ENCODE data around the gene ANKRD13B. TPM values are rescaled to one million over a fixed set of nuclear protein-coding genes. Genes with fewer than 3 reads are reported as not detected.
A peak's percentile ranks its signal among the peaks of the same experiment; 100 is the strongest.

Gene ANKRD13B
- 1 to 10 TPM; 2.3 to 6.6 (median 4.0) TPM for total RNA-seq
- 1.4 TPM for total RNA-seq (2013)

DNA sequence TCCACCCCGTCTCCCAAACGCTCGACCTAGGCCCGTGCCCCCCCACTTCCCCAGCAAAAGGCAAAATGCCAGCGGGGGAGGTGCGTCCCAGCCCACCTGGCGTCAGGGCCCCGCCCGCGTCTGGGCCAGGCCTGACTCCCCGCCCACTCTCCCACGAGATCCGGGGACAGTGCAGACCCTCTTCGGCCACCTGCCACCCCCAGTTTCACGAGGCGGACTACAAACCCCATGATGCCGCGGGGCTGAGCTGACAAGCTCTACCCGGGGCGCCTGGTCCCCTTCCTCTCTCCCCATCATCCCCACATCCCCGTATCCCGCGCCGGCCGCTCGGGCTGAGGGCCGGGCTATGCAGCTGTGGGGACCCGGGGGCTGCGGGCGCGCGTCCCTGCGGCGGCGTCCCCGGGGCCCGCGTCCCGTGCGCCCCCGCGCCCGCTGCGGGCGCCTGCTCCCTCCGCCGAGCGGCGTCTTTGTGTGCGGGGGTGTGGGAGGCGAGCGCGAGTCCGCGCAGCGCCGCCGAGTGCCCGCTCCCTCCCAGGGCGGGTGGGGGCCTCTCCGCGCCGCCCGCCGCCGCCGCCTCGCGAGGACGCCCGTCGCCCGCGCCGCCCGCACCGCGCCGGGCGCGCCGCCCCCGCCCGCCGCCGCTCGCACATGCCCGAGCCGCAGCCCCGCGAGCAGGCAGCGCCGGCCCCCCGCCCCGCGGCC lies at the start of gene ANKRD13B:
Gene ANKRD13B (plus strand): TSS at position 283 of the 702 bp plus-strand sequence. CDS start 490 bp downstream, outside the sequence.
- H3K4me3 Mint-ChIP-seq: peak within 1 kb of the TSS; percentile 77
- peak within 1 kb of the TSS in 1 of 2 donors; percentile 40 for H3K27ac Mint-ChIP-seq
- peaks cover 51% of the 10 kb centered on the region for H3K4me1 ChIP-seq (ENCODE audit: control insufficient read depth, insufficient read depth, low read length)
- H3K27me3 ChIP-seq (ENCODE audit: control insufficient read depth, insufficient read depth, low read length): peaks cover 3% of the 10 kb centered on the region
- no peaks in the 10 kb centered on the region for H3K27me3 Mint-ChIP-seq (ENCODE audit: low read depth in 2 of 2)
- H3K9me3 Mint-ChIP-seq: no peaks in the 10 kb centered on the region
- under 1% methylated on average over 96 of the region's 96 CpGs for WGBS (ENCODE audit: insufficient coverage)
- DNase-seq (peak in 1 of 2 donors; percentile 54), ATAC-seq (peak in 1 of 3 donors; percentile 4)
- H3K9me3 ChIP-seq (ENCODE audit: control insufficient read depth, insufficient read depth, low read length): no peaks in the 10 kb centered on the region
- no peak within 1 kb of the TSS for H3K27ac ChIP-seq (ENCODE audit: low read length)
- H3K36me3 ChIP-seq (ENCODE audit: control insufficient read depth, insufficient read depth, low read length): no peaks in the 10 kb centered on the region
- no peaks in the 10 kb centered on the region for H3K36me3 Mint-ChIP-seq
- H3K4me3 ChIP-seq (ENCODE audit: low read length): peak within 1 kb of the TSS; percentile 50
- TF ChIP-seq, protein P1, sequence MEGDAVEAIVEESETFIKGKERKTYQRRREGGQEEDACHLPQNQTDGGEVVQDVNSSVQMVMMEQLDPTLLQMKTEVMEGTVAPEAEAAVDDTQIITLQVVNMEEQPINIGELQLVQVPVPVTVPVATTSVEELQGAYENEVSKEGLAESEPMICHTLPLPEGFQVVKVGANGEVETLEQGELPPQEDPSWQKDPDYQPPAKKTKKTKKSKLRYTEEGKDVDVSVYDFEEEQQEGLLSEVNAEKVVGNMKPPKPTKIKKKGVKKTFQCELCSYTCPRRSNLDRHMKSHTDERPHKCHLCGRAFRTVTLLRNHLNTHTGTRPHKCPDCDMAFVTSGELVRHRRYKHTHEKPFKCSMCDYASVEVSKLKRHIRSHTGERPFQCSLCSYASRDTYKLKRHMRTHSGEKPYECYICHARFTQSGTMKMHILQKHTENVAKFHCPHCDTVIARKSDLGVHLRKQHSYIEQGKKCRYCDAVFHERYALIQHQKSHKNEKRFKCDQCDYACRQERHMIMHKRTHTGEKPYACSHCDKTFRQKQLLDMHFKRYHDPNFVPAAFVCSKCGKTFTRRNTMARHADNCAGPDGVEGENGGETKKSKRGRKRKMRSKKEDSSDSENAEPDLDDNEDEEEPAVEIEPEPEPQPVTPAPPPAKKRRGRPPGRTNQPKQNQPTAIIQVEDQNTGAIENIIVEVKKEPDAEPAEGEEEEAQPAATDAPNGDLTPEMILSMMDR (IDR thresholded peaks at IDR 0.05): no peak
- intact Hi-C loops (cut with micrococcal nuclease): loop anchor here (1.0 kb wide), 1 partner anchor 22 kb away; no protein-coding TSS in a partner anchor
- H3K4me1 Mint-ChIP-seq: peaks cover 14 to 52% of the 10 kb centered on the region in 2 donors

DNA sequence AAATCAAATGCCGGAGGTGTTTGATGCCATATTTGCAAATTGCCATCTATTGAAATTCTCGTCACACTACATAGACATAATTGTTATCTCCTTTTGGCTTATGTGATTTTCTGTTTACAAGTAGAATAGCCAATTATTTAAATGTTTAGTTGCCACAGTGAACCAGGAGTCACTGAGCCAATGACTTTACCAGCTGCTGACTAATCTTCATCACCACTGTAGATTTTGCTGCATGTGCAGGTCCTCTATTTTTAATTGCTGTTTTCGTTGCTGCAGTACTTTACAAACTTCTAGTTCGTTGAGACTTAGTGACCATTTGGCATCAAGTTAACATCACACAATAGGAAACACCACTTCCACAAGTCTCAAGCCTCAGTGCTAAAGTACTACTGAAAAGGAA lies 48.9 kb upstream of the ANKRD13B start:
- Histone ChIP-seq H3K9me3 (ENCODE audit: control insufficient read depth, insufficient read depth, low read length) (no peaks in the 10 kb centered on the region), H3K27ac (ENCODE audit: low read length) (no peak overlapping the region), H3K36me3 (ENCODE audit: control insufficient read depth, insufficient read depth, low read length) (peaks cover 24% of the 10 kb centered on the region), H3K27me3 (ENCODE audit: control insufficient read depth, insufficient read depth, low read length) (no peaks in the 10 kb centered on the region), H3K4me1 (ENCODE audit: control insufficient read depth, insufficient read depth, low read length) (no peaks in the 10 kb centered on the region), H3K4me3 (ENCODE audit: low read length) (no peak overlapping the region)
- 96% methylated on average over 4 of the region's 4 CpGs for WGBS (ENCODE audit: insufficient coverage)
- H3K36me3 Mint-ChIP-seq: peaks cover 12% of the 10 kb centered on the region
- ATAC-seq: no peak
- intact Hi-C loops (cut with micrococcal nuclease): no loop called here
- no peaks in the 10 kb centered on the region for H3K27me3 Mint-ChIP-seq (ENCODE audit: low read depth in 2 of 2)
- no peak overlapping the region for H3K27ac Mint-ChIP-seq
- no peak overlapping the region for H3K4me3 Mint-ChIP-seq
- no peak for DNase-seq
- no peaks in the 10 kb centered on the region for H3K9me3 Mint-ChIP-seq
- peaks cover 3 to 11% of the 10 kb centered on the region in 2 donors for H3K4me1 Mint-ChIP-seq
- TF ChIP-seq, protein P1 (IDR thresholded peaks at IDR 0.05): no peak

DNA sequence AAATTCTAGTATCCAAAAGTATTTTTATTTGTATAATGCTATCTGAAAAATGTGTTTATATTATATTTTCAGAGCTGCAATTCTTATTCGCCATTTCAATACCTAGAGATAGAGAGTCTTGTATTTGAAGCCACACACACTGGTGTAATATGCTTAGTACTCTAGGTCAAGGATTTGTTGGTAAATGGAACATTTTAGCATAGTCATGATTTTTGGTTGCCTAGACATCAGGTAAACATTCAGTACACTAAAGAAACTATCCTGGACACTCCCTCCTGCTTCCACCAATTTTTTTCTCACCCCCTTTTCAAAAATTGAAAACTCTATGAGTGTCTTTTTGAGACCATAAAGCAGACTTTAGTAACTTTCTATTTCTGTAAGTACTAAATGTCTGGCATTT lies 46.8 kb upstream of the ANKRD13B start:
- no peaks in the 10 kb centered on the region for H3K27me3 Mint-ChIP-seq (ENCODE audit: low read depth in 2 of 2)
- Histone ChIP-seq H3K36me3 (ENCODE audit: control insufficient read depth, insufficient read depth, low read length) (peaks cover 22% of the 10 kb centered on the region), H3K27ac (ENCODE audit: low read length) (no peak overlapping the region), H3K4me3 (ENCODE audit: low read length) (no peak overlapping the region), H3K4me1 (ENCODE audit: control insufficient read depth, insufficient read depth, low read length) (no peaks in the 10 kb centered on the region), H3K9me3 (ENCODE audit: control insufficient read depth, insufficient read depth, low read length) (no peaks in the 10 kb centered on the region), H3K27me3 (ENCODE audit: control insufficient read depth, insufficient read depth, low read length) (no peaks in the 10 kb centered on the region)
- 100% methylated on average over 1 of the region's 1 CpG for WGBS (ENCODE audit: insufficient coverage)
- TF ChIP-seq, protein P1 (IDR thresholded peaks at IDR 0.05): no peak
- peaks cover 13 to 21% of the 10 kb centered on the region in 2 donors for H3K4me1 Mint-ChIP-seq
- no peak for ATAC-seq
- DNase-seq: no peak
- peak overlapping the region; percentile 6 to 70 for H3K27ac Mint-ChIP-seq
- H3K4me3 Mint-ChIP-seq: no peak overlapping the region
- no peaks in the 10 kb centered on the region for H3K9me3 Mint-ChIP-seq
- intact Hi-C loops (cut with micrococcal nuclease): no loop called here
- peaks cover 12% of the 10 kb centered on the region for H3K36me3 Mint-ChIP-seq

All from natural killer cell (primary cell).